Endothelial cell of umbilical vein (primary cell): ENCODE results near the gene EMD. TPM values are rescaled to one million over a fixed set of nuclear protein-coding genes. Genes with fewer than 3 reads are reported as not detected.

Experiments used
- BruUV-seq: library from RNA; stranded (reverse); fragments of 400-500 nt; replicated peaks from 2 replicates; lab custom pipeline; 2021; lab: Mats Ljungman, UMichigan
- CTCF ChIA-PET: fragments of 300-600, 350-600 bp; sonication (Branson Sonifier 250); formaldehyde crosslinking; loops from one replicate; lab custom pipeline; 2021; ENCODE audit warnings: antibody characterized with exemption, inconsistent platforms; lab: Charles Lee
- POLR2A ChIA-PET: fragments of 300-600, 350-600 bp; sonication (Branson Sonifier 250); formaldehyde crosslinking; loops from one replicate; lab custom pipeline; 2021; ENCODE audit warnings: antibody characterized with exemption, inconsistent platforms; lab: Charles Lee
- DNase-seq: peaks from one replicate; pipeline ENCODE4 v3.0.0-alpha.2; 2011; ENCODE audit warnings: low read depth, low spot score
- FAIRE-seq: peaks from 2 replicates; lab custom pipeline; 2011; peaks lifted over from hg19 to GRCh38; lab: Jason Lieb, UNC
- H2AFZ ChIP-seq: 2 replicates; pipeline ENCODE4 v1.6.0; 2012; ENCODE audit warnings: low read depth, low read length, control low read depth, inconsistent platforms
- H3K27ac ChIP-seq: 2 replicates; pipeline ENCODE4 v1.5.1; 2011; ENCODE audit warnings: low read depth, mild to moderate bottlenecking, control low read depth, low read length, moderate library complexity; ENCODE audit not compliant: insufficient read depth
- H3K27me3 ChIP-seq, 2 experiments: 2 replicates each; pipeline versions ENCODE4 v1.6.0 to v1.6.1; 2011; ENCODE audit warnings: low read length in 2 of 2, mixed read lengths in 1 of 2; ENCODE audit not compliant: control insufficient read depth in 2 of 2, insufficient read depth in 2 of 2
- H3K36me3 ChIP-seq, 2 experiments: 2 replicates in 1 of 2; 3 replicates in 1 of 2; pipeline ENCODE4 v1.5.1; 2011; ENCODE audit warnings: low read length in 2 of 2, mild to moderate bottlenecking in 1 of 2, moderate library complexity in 1 of 2; ENCODE audit not compliant: control insufficient read depth in 2 of 2, insufficient read depth in 2 of 2; ENCODE audit errors: extremely low read depth in 1 of 2
- H3K4me1 ChIP-seq: 3 replicates; pipeline ENCODE4 v1.5.1; 2011; ENCODE audit warnings: mild to moderate bottlenecking, low read length; ENCODE audit not compliant: control insufficient read depth, insufficient read depth; ENCODE audit errors: extremely low read depth
- H3K4me2 ChIP-seq: 2 replicates; pipeline ENCODE4 v1.6.1; 2011; ENCODE audit warnings: low read length, control low read depth, mixed read lengths; ENCODE audit not compliant: insufficient read depth
- H3K4me3 ChIP-seq, 3 experiments: fragments of 200-600 bp in 1 of 3; sonication (generic), shearing (Covaris generic) in 1 of 3; replicated peaks in 1 of 3; 2 replicates each; pipeline ENCODE4 v1.5.1; 2011 to 2016; ENCODE audit warnings: control low read depth in 3 of 3, low read length in 3 of 3, mild to moderate bottlenecking in 2 of 3, inconsistent platforms in 1 of 3, low read depth in 1 of 3, moderate library complexity in 1 of 3; ENCODE audit not compliant: insufficient read depth in 1 of 3
- H3K79me2 ChIP-seq: 2 replicates; pipeline ENCODE4 v1.6.0; 2012; ENCODE audit warnings: low read length, inconsistent platforms; ENCODE audit not compliant: control insufficient read depth, insufficient read depth
- H3K9ac ChIP-seq: replicated peaks from 2 replicates; pipeline ENCODE3; 2011; ENCODE audit warnings: low read length, control low read depth; ENCODE audit not compliant: insufficient read depth; ENCODE audit errors: extremely low read depth
- H3K9me1 ChIP-seq: replicated peaks from 3 replicates; pipeline ENCODE4 v1.6.0; 2011; ENCODE audit warnings: mild to moderate bottlenecking, low read length; ENCODE audit not compliant: control insufficient read depth, insufficient read depth; ENCODE audit errors: extremely low read depth
- H3K9me3 ChIP-seq: replicated peaks from 2 replicates; pipeline ENCODE4 v1.5.1; 2012; ENCODE audit warnings: low read length, inconsistent platforms; ENCODE audit not compliant: control insufficient read depth, insufficient read depth
- H4K20me1 ChIP-seq: replicated peaks from 2 replicates; pipeline ENCODE3; 2011; ENCODE audit warnings: mild to moderate bottlenecking, low read length; ENCODE audit not compliant: control insufficient read depth, insufficient read depth; ENCODE audit errors: extremely low read depth
- EZH2 ChIP-seq: IDR thresholded peaks from 2 replicates; pipeline ENCODE4 v1.6.1; 2012; ENCODE audit warnings: borderline replicate concordance, low read depth, mild to moderate bottlenecking, moderate library complexity, low read length, inconsistent platforms; ENCODE audit not compliant: severe bottlenecking
- FOS ChIP-seq: IDR thresholded peaks from 2 replicates; pipeline ENCODE4 v1.6.1; 2011; ENCODE audit warnings: mild to moderate bottlenecking, low read length, moderate library complexity, borderline replicate concordance; ENCODE audit not compliant: insufficient read depth
- GATA2 ChIP-seq: IDR thresholded peaks from 2 replicates; pipeline ENCODE4 v1.7.0; 2011; ENCODE audit warnings: low read depth, mild to moderate bottlenecking, moderate library complexity, mixed read lengths, low read length; ENCODE audit not compliant: insufficient read length, insufficient read depth
- JUN ChIP-seq: IDR thresholded peaks from 2 replicates; pipeline ENCODE4 v1.6.1; 2011; ENCODE audit warnings: borderline replicate concordance, low read depth; ENCODE audit not compliant: insufficient read length, insufficient read depth
- MYC ChIP-seq: IDR thresholded peaks from one replicate; pipeline ENCODE4 v1.6.1; 2011; ENCODE audit warnings: mild to moderate bottlenecking, low read depth, low read length
- POLR2AphosphoS5 ChIP-seq: IDR thresholded peaks from 2 replicates; pipeline ENCODE4 v1.6.1; 2012; ENCODE audit warnings: low read depth, mild to moderate bottlenecking, control low read depth, low read length, moderate library complexity; ENCODE audit not compliant: insufficient read depth
- dilution Hi-C: fragments of 300-500 bp; cut with MboI; formaldehyde crosslinking; loops from one replicate; pipeline ENCODE4 v1.15.0; 2019; ENCODE audit warnings: low sequenced_read_pairs; ENCODE audit not compliant: extremely low pct_ligation_motif_present
- intact Hi-C: fragments of 100-400 bp; cut with micrococcal nuclease; formaldehyde crosslinking; loops from one replicate; pipeline ENCODE4 v1.10.0; 2022
- polyA plus RNA-seq, 4 experiments: library from polyadenylated mRNA; depleted of rRNA in 3 of 4; stranded (reverse) in 3 of 4; unstranded in 1 of 4; fragments of >200 nt; gene quantifications; 2 replicates each; pipeline versions ENCODE4 v1.2.1 to v1.2.3, GENCODE V29; 2011 to 2012; ENCODE audit warnings: missing spikeins in 1 of 4
- total RNA-seq: library from RNA; stranded (reverse); gene quantifications from 2 replicates; pipeline ENCODE4 v1.2.3, GENCODE V29; 2021
- TF ChIP-seq, protein P1 (sequence below): IDR thresholded peaks from 2 replicates; pipeline ENCODE4 v1.6.1; 2011; ENCODE audit not compliant: insufficient read depth, insufficient read length
- TF ChIP-seq, protein P2 (sequence below), 2 donors: IDR thresholded peaks; 1 replicate in 1 of 2; 2 replicates in 1 of 2; pipeline ENCODE4 v1.5.1; 2011; ENCODE audit warnings: low read length in 2 of 2, mild to moderate bottlenecking in 2 of 2, moderate library complexity in 2 of 2, control low read depth in 1 of 2, inconsistent platforms in 1 of 2, low read depth in 1 of 2; ENCODE audit not compliant: insufficient read depth in 1 of 2; ENCODE audit errors: extremely low read depth in 1 of 2

EMD gene
- total and polyA plus RNA-seq, 2 donors (not counting 3 experiments of a cell fraction or from before 2014, with no cell fraction given): 50.6 to 76.8 TPM

DNA sequence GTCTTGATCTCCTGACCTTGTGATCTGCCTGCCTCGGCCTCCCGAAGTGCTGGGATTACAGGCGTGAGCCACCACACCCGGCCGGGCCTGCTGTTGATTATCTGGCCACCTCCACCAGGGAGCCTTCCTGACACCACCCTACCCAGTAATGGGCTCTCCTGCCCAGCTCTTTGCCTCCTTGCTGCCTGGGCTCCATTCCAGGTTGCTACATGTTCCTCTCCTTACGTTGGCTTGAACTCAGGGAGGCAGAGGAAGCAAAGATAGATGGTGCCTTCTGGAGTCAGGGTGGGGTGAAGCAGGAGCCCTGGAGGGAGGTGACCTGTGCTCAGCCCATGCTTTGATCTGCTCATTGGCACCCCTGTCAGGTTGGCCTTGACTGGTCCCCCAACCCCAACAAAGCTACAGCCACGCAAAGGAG, 31.0 kb upstream of the EMD start:
- H3K4me1 ChIP-seq: no peaks in the 10 kb centered on the region
- no peak for DNase-seq
- BruUV-seq: no TSS peak

More for the DNA sequence above, 31.0 kb upstream of the EMD start:
- peaks cover 5 to 44% of the 10 kb centered on the region in 2 experiments for H3K36me3 ChIP-seq
- no peak overlapping the region for H3K9ac ChIP-seq
- no peaks in the 10 kb centered on the region for H3K9me3 ChIP-seq
- no peak overlapping the region for H3K4me3 ChIP-seq
- ChIA-PET POLR2A (no interaction called here), CTCF (no interaction called here)
- no peaks in the 10 kb centered on the region for H3K27me3 ChIP-seq
- intact Hi-C loops: no loop called here
- no peaks in the 10 kb centered on the region for H4K20me1 ChIP-seq
- H3K9me1 ChIP-seq: no peaks in the 10 kb centered on the region
- no peak overlapping the region for H3K4me2 ChIP-seq
- peak; percentile 62 for FAIRE-seq
- no peaks in the 10 kb centered on the region for H3K79me2 ChIP-seq
- dilution Hi-C loops: no loop called here
- no peak overlapping the region for H3K27ac ChIP-seq
- TF ChIP-seq, protein P1, sequence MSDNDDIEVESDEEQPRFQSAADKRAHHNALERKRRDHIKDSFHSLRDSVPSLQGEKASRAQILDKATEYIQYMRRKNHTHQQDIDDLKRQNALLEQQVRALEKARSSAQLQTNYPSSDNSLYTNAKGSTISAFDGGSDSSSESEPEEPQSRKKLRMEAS: no peak
- TF ChIP-seq EZH2 (no peak), FOS (no peak), GATA2 (no peak), MYC (no peak), POLR2AphosphoS5 (no peak), JUN (no peak)
- TF ChIP-seq, protein P2, sequence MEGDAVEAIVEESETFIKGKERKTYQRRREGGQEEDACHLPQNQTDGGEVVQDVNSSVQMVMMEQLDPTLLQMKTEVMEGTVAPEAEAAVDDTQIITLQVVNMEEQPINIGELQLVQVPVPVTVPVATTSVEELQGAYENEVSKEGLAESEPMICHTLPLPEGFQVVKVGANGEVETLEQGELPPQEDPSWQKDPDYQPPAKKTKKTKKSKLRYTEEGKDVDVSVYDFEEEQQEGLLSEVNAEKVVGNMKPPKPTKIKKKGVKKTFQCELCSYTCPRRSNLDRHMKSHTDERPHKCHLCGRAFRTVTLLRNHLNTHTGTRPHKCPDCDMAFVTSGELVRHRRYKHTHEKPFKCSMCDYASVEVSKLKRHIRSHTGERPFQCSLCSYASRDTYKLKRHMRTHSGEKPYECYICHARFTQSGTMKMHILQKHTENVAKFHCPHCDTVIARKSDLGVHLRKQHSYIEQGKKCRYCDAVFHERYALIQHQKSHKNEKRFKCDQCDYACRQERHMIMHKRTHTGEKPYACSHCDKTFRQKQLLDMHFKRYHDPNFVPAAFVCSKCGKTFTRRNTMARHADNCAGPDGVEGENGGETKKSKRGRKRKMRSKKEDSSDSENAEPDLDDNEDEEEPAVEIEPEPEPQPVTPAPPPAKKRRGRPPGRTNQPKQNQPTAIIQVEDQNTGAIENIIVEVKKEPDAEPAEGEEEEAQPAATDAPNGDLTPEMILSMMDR (IDR thresholded peaks at IDR 0.05; ENCODE audit: extremely low read depth in 1 of 2, insufficient read depth in 1 of 2, low read depth in 1 of 2, low read length in 2 of 2): no peak
- H2AFZ ChIP-seq: no peak overlapping the region
